ENCODE measurements around the gene TAF4.
"Not testable (repeated sequence)": the region's sequence is repeated elsewhere in the genome, so short reads cannot be mapped to it uniquely, and the experiment has no call there.

Gene TAF4, protein sequence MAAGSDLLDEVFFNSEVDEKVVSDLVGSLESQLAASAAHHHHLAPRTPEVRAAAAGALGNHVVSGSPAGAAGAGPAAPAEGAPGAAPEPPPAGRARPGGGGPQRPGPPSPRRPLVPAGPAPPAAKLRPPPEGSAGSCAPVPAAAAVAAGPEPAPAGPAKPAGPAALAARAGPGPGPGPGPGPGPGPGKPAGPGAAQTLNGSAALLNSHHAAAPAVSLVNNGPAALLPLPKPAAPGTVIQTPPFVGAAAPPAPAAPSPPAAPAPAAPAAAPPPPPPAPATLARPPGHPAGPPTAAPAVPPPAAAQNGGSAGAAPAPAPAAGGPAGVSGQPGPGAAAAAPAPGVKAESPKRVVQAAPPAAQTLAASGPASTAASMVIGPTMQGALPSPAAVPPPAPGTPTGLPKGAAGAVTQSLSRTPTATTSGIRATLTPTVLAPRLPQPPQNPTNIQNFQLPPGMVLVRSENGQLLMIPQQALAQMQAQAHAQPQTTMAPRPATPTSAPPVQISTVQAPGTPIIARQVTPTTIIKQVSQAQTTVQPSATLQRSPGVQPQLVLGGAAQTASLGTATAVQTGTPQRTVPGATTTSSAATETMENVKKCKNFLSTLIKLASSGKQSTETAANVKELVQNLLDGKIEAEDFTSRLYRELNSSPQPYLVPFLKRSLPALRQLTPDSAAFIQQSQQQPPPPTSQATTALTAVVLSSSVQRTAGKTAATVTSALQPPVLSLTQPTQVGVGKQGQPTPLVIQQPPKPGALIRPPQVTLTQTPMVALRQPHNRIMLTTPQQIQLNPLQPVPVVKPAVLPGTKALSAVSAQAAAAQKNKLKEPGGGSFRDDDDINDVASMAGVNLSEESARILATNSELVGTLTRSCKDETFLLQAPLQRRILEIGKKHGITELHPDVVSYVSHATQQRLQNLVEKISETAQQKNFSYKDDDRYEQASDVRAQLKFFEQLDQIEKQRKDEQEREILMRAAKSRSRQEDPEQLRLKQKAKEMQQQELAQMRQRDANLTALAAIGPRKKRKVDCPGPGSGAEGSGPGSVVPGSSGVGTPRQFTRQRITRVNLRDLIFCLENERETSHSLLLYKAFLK

DNA sequence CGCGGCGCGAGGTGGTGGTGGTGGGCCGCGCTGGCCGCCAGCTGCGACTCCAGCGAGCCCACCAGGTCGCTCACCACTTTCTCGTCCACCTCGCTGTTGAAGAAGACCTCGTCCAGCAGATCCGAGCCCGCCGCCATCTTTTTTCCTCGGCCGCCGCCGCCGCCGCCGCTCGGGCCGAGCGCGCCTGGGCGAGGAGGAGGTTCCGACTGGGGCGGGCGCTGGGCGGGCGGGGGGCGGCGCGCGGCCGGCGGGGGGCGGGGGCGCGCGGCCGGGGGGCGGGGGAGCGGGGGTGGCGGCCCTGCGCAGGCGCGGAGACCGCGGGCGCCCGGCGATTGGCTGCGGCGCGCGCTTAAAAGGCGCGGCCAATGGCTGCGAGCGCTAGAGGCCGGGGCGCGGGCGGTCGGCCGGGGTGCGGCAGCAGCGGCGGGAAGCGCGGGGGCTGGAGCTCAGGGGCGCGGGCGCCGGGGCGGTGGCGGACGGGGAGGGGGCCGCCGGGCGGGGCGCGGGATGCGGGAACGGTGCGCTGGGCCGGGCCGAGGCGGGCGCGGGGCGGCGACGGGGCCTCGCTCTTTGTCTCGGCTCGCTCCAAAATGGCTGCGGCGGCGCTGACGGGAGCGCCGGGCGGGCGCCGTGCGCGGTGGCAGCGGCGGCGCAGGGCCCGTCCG is at the start of gene TAF4:
TAF4 (minus strand) TSS at position 208 of the 665 bp plus-strand sequence; CDS start at position 137, 71 bp downstream.
- DNase-seq = peak; percentile 87

DNA sequence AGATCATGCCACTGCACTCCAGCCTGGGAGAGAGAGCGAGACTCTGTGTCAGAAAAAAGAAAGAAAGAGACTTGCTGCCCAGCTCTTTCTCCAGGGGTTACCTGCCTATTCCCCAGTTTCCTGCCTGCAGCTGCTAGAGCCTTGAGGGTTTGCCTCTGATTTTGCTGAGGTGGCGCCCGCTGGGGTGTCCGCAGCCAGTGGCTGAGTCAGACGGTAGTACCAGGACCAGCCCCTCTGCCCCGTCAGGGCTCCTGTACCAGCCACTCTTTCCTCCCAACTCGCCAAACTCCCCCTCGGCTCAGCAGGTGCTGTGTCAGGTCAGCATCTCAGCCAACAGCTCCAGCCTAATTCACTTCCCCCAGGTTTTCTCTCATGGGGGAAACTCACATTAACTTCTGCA is 49.2 kb upstream of the TAF4 start:
- DNase-seq = no peak

DNA sequence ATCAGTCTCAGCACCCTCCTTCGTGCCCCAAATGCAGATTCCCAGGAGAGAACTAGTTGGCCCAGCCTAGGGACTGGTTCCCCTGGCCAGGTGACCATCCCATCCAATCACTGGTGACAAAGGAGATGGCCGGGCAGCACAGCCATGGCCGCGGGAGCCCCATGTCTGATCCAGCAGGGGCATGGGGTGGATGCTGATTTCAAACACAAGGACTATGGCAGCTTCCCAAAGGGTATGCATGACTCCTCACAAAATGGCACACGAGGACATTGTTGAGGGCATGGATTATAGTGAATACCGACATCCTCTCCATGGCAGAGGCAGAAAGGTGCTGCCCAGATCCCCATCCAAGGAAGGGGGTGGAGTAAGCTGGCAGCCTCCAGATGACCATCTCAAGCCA is 46.7 kb upstream of the TAF4 start:
- DNase-seq = no peak

DNA sequence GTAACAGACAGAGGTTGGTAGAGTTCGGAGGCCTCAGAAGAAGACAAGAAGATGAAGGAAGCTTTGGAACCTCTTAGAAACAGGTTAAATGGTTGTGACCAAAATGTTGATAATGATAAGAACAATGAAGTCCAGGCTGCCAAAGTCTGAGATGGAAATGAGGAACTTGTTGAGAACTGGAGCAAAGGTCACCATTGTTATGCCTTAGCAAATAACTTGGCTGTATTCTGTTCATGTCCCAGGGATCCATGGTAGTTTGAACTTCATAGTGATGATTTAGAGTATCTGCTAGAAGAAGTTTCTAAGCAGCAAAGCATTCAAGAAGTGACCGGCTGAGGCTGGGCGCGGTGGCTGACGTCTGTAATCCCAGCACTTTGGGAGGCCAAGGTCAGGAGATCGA is 45.5 kb upstream of the TAF4 start:
- DNase-seq = no peak

DNA sequence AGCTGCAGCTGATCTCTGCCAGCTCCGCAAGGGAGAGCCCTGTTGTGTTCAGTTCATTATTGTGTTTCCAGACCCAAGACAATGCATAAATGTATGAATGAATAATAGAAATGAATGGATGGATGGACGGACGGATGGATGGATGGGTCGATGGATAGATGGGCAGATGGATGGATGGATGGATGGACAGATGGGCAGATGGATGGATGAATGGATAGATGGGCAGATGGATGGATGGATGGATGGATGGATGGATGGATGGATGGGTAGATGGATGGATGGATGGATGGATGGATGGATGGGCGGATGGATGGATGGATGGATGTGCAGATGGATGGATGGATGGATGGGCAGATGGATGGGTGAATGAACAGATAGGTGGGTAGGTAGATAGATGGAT is 39.9 kb upstream of the TAF4 start:
- DNase-seq = no peak

DNA sequence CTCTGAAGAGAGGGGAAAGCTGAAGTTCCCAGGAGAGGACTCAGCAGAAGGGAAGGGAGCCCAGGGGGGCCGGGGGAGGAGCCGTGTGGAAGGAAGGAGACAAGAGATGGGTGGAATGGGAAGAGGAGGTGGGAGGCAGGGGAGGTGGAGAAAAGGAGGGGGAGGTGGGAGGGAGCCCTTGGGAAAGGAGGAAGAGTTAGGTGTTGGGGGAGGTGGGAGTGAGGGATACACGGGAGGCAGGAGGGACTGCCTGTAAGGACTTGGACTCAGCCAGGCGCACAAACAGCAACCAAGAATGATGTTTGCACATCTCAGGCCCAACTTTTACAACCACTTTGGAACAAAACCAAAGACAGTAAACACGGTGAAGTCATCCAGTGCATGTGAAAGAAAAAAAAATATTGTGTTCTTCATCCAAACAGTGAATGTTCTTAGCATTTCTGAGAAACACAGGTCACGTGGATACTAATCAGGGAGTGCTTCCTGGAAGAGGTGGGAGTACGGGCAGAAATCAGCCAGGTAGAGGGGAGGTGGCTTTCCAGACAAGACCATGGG is 39.2 kb upstream of the TAF4 start:
- DNase-seq = no peak

DNA sequence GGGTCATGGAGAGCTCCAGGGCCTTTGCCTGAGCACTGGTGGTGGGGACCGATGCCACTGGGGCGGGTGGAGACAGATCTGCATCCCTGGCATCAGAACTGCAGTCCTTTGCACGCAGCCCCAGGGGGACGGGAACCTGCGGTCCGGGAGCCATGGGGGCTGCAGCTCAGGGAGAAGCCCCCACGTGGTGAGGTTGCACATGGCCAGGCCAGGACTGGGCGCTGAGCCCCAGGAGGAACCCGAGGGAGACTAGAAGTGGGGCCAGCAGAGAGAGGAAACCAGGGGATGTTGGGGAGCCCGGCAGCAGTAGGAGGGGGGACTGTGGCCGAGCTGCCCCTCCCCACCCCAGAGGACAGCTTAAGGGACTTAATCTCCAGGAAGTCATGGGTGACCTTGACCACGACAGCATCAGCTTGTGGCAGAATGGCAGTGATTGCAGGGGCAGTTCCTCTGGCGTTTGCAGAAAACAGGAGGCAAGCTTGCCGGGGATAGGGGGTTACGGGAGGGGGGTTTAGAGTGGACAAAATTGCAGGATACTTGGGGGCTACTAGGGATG is 38.6 kb upstream of the TAF4 start:
- no peak for DNase-seq

DNA sequence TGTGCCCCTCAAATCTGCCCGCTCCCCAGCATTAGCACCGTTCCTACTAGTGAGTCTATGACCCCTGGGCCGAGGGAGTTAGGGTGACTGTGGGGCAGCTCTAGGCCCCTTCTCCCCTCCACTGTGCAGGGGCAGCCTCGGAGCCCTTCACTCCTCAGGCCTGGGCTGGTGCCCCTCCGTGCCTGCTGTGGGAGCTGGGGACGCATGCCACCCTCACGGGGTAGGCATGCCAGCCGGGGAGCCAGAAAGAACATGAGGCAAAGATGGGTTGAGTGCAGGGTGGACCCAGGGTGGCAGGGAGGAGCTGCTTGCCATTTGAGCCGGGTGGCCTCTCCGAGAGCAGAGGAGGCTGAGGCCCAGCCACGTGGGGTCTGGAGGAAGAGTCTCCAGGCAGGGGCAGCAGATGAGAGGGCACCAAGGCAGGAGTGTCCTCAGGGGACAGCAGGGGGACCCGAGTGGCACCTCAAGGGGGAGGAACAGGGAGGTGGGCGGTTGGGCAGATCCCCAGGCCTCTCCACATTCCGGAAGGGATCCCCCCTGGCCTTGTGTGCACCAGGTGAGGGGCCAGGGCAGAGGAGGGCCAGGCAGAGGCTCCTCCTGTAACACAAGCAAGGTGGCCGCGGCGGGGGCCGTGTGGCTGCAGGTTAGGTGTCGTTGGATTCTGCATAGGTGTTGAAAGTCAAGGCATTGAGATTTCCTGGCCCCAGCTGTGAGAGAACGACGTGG is 38.0 kb upstream of the TAF4 start:
- no peak for DNase-seq

DNA sequence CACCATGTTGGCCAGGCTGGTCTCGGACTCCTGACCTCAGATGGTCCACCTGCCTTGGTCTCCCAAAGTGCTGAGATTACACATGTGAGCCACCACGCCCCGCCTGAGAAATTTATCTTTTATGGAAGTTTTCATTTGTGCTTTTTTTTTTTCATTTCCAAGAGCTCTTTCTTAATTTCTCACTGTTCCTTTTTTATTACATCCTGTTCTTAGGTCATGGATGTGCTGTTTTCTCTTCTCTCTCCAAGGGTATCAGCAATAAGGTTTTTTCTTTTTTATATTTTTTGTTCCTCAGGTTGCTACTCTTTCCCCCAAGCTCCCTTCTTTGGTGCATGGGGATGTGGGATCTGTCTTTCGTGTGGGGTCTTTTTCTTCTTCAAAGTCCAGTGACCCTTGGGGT is 35.4 kb upstream of the TAF4 start:
- DNase-seq = no peak

DNA sequence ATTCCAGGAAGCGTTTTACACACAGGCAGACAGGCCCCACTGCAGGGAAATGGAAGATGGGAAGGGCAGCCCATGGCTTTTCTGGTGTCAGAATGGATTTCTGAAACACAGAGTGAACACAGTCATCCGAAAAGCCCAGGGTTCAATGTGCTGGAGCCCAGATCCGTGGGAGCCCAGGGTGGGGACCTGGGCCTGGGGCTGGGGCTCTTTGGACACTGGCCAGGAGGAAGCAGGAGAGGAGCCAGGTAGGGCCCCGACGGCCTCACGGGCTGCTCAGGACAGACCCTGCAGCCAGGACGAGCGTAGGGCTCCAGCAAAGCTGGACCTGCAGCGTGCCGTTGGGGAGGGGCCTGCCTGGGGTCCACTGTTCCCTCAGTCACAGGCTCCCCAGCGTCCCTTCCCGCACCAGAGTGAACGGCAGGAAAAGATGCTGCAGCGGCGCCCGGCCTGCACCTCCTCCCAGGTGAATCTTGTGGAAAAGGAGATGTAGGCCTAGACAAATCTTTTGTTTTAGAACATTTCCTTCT is 32.3 kb upstream of the TAF4 start:
- DNase-seq = no peak

DNA sequence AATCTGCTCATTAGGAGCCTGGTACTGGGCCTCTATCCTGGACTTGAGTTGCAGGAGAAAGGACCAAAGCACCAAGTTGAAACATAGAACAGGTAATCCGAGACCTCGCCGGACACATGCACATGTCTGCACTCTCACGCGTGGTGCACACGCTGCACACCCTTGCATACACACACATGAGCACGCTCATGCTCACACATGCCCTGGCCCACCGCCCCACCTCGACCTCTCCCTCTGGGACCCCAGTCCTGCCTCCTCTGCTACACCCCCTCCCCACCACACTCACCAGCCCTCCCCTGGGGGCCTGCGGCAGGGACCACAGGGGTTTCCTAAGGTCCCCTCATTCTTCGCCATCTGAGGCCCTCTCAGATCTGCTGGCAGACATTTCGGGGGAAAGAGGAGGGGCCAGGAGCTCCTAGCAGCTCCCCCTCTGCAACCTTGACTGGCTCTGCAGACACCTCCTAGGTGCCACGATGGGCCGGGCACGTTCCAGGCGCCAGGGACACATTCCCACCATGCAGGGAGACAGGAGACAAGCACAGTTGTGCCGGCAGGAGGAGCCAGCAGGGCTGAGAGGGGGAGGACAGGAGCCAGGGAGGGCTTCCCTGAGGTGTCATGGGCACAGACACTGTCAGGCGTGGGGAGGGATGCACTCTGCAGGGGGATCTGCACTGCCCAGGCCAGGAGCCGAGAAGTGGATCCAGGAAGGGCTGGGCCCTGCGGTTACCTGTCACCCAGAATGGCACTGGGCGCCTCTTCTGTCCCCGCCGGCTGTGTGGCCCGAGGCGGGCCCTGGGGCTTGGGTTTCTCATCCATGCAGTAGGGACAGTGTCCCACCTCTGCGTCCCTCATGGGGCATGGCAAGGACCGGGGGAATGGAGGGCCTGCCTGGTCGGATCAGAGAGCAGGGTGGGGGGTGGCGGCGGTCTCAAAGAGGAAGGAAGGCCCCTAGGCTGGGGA is 31.0 kb upstream of the TAF4 start:
- no peak for DNase-seq

DNA sequence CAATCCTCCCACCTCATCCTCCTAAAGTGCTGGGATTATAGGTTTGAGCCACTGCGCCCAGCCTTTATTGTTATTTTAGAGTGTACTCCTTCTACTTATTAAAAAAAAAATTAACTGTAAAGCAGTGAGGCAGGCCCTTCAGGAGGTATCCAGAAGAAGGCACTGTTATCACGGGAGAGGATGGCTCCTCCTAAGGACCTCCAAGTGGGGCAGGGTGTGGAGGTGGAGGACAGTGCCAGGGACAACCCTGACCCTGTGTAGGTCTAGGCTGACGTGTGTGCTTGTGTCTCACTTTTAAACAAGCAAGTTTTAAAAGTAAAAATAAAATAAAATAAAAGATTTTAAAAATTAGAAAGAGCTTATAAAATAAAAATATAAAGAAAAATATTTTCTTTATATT is 23.7 kb upstream of the TAF4 start:
- DNase-seq = no peak

DNA sequence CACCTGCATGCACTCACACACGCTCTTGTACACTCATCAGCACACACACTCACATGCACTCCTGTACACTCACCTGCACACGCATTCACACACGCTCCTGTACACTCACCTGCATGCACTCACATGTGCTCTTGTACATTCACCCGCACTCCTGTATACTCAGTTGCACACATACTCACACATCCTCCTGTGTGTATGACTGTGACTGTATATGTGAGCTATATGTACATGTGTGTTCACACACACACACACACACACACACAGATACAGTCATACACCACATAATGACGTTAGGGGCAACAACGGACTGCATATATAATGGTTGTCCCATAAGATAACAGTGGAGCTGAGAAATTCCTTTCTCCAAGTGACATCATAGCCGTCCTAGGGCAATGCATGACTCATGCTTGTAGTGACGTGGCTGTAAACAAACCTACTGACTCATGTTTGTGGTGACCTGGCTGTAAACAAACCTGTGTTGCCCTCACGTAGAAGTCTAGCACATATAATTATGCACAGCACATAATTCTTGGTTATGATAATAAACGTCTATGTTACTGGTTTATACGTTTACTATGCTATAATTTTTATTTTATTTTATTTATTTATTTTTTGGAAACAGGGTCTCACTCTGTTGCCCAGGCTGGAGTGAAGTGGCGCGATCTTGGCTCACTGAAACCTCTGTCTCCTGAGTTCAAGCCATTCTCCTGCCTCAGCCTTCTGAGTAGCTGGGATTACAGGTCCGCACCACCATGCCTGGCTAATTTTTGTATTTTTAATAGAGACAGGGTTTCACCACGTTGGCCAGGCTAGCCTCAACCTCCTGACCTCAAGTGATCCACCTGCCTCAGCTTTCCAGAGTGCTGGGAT is 22.8 kb upstream of the TAF4 start:
- no peak for DNase-seq

DNA sequence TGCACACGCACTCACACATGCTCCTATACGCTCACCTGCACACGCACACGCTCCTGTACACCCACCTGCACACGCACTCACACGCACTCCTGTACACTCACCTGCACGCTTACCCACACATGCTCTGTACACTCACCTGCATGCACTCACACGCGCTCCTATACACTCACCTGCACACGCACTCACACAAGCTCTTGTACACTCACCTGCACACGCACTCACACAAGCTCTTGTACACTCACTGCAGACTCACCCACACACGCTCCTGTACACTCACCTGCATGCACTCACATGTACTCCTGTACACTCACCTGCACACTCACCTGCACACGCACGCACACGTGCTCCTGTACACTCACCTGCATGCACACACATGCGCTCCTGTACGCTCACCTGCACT is 22.0 kb upstream of the TAF4 start:
- DNase-seq = no peak

DNA sequence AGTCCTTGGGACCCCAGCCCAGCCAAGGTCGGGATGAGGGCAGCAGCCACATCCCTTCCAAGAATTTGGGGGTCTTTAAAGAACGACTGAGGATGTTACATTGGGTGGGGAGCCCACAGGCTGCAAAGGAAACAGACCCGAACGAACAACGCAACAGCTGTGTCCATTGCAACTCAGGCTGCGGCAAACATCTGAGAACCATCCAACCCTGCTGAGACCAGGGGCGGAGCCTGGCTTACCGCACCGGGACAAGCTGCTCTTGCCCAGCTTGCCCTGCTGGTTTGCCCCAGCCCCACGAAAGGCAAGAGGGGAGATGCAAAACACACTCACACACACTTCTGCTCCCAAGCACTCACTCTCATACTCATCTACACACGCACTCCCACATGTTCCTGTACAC is 21.5 kb upstream of the TAF4 start:
- DNase-seq = no peak

DNA sequence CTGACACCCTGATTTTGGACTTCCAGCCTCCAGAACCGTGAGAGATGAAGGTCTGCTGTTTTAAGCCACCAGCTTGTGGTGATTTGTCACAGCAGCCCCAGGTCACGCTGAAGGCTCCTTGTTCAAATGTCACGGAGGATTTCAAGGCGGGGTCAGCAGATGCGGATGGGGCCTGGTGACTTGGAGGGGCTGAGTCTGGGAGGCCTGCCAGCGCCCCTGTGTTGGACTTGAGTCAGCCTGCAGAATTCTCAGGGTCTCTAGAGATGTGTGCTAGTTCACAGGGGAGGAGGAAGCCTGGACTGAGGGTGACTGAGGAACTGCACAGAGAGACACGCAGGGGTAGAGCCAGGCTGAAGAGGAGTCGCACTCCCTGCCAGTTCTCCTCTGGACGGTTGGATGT is 19.5 kb upstream of the TAF4 start:
- no peak for DNase-seq

DNA sequence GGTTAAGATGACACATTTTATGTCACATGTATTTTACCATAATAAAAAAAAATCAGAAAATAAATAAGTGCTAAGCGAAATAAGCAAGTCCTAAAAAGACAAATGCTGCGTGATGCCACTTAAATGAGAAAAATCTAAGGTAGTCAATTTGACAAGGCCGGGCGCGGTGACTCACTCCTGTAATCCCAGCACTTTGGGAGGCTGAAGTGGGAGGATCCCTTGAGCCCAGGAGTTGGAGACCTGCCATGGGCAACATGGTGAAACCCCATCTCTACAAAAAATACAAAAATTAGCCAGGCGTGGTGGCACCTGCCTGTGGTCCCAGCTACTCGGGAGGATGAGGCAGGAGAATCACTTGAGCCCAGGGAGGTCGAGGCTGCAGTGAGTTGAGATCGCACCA is 18.5 kb upstream of the TAF4 start:
- DNase-seq = not testable (repeated sequence)

DNA sequence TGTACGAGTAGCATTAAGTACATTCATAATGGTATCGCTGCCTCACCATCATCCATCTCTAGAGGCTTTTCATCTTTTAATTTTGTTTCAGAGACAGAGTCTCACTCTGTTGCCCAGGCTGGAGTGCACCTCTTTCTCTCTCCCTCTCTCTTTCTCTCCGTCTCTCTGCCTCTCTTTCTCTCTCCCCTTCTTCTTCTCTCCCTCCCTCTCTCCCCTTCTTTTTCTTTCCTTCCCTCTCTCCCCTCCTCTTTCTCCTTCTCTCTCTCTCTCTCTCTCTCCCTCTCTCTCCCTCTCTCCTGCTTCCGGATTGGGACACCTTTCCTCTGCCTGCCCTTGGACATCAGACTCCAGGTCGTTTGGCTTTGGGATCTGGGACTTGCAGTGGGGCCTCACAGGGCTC is 17.6 kb upstream of the TAF4 start:
- DNase-seq = no peak

DNA sequence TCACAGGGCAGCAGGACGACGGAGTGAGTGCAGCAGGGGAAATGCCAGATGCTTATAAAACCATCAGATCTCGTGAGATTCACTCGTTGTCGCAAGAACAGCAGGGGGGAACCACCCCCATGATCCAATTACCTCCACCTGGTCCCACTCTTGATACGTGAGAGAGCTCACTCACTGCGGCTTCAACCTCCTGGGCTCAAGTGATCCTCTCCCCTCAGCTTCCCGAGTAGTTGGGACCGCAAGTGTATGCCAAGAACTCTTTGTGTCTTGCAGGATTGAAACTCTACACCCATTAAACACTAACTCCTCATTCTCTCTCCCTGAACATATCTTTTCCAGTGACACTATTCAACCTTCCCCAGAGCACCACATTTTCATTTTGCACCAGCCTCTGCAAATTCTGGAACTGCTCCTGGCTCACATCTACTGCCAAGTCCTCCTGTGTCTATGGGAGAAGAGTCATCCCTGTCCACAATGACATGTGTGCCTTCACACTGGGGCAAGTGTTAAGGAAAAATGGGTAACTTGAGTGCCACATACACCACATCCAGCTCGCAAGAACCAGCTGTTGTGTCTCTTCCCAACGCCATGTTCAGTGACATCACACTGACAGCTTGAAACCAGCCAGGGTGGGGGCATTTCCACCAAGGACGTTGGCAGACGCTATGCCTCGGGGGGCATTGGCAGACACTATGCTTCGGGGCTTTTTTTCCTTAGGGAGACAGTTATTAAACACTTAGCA is 14.7 kb upstream of the TAF4 start:
- DNase-seq = no peak

Data from CD4-positive, alpha-beta T cell treated with Interleukin-10 for 1 hour (primary cell).